C4-2B (cell line): ENCODE data around the gene IGLL5.

Source experiments
- H3K27ac ChIP-seq: fragments of 450-650 bp; 2 replicates; pipeline ENCODE4 v1.5.1; 2017
- ZFX ChIP-seq: fragments of 450-650 bp; IDR thresholded peaks from 2 replicates; pipeline ENCODE4 v1.6.1; 2017
- TF ChIP-seq, protein P1 (sequence below): fragments of 450-650 bp; conservative IDR thresholded peaks from 2 replicates; pipeline ENCODE4 v1.5.1; 2017; ENCODE audit warnings: mild to moderate bottlenecking

The IGLL5 gene

DNA sequence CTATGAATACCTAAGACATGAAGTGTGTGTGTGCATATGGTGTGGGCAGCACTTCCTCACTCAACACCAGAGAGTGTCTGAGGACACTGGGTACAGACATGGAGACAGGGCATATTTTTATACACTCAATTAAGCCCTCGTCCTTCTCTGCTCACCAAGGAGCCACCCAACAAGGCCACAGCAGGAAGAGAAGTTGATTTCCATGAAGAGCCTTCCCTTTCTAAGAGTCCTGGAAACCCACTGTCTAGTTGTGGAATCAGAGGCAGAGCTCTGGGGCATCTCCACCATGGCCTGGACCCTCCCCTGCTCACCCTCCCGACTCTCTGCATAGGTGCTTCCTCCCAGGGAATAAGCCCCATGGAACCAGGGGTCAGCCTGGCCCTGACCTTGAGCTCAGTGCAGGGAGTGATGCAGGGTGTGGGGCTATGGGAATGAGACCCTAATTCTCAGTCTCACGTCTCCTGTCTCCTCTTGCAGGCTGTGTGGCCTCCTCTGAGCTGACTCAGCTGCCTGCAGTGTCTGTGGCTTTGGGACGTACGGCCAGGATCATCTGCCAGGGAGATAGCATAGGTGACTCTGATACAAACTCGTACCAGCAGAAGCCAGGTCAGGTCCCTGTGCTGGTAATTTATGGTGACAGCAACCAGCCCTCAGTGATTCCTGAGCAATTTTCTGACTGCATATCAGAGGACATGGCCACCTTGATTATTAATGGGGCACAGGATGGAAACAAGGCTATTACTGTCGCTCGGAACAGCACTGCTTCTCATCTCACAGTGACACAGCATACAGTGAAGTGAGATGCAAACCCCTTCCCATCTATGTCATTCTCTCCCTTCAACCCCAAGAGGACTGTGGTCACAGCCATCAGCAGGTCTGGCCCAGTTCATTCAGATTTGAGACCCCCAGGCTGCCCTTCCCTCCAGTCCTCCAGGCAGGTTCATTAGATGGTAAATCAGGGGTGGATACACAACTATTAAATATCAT lies 14.6 kb upstream of the IGLL5 start:
- no peak for TF ChIP-seq ZFX
- TF ChIP-seq, protein P1, sequence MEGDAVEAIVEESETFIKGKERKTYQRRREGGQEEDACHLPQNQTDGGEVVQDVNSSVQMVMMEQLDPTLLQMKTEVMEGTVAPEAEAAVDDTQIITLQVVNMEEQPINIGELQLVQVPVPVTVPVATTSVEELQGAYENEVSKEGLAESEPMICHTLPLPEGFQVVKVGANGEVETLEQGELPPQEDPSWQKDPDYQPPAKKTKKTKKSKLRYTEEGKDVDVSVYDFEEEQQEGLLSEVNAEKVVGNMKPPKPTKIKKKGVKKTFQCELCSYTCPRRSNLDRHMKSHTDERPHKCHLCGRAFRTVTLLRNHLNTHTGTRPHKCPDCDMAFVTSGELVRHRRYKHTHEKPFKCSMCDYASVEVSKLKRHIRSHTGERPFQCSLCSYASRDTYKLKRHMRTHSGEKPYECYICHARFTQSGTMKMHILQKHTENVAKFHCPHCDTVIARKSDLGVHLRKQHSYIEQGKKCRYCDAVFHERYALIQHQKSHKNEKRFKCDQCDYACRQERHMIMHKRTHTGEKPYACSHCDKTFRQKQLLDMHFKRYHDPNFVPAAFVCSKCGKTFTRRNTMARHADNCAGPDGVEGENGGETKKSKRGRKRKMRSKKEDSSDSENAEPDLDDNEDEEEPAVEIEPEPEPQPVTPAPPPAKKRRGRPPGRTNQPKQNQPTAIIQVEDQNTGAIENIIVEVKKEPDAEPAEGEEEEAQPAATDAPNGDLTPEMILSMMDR, result no peak
- H3K27ac ChIP-seq, result no peak overlapping the region

DNA sequence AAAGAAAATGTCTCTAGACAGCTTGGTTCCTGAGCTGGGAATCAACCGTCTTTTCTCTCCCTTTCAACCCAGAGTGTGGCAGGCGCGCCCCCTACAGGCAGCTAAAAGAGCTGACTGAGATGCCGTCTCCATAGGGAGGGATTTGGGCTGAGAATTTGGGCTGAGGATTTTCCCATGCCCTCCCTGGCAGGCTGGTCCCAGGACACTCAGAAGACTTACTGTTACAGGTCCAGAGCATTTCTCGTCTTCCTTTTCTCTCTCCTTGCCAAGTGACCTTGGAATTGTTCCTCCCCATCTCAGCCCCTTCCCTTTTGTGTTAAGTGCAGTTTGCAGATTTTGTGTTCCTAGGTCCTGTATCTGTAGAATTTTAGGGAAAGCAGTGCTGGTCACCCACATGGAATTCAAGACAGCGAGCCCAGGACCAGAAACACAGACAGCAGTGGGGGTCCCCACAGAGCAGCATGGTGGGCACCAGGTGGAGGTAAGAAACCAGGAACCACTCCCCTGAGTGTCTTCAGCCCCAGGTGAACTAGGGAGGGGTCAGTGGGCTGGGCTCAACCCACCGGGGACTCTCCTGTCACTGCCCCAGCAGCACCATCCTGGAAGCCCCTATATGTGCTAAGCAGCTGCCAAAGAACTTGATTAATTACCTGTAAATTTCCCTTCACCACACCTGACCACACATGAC lies 9.9 kb upstream of the IGLL5 start:
- no peak overlapping the region for H3K27ac ChIP-seq
- TF ChIP-seq ZFX, result no peak
- TF ChIP-seq, protein P1, result peak; percentile 96

DNA sequence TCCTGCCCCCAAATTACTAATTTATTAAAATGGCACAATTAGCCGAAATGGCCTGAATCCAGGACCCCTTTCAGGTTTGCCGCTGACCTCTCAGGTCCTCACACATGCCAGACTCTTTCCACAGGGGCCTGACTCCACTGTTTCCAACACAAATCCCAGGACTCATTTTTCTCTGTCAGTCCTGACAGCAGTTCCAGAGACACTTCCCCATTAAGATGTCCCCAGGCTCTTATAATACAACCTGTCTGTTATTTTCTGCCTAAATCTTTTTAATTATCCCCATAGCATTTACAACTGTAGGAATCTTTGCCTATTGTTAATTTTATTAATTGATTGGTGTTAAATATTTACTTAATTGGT lies 9.4 kb upstream of the IGLL5 start:
- no peak for TF ChIP-seq ZFX
- TF ChIP-seq, protein P1, result no peak
- H3K27ac ChIP-seq, result no peak overlapping the region

DNA sequence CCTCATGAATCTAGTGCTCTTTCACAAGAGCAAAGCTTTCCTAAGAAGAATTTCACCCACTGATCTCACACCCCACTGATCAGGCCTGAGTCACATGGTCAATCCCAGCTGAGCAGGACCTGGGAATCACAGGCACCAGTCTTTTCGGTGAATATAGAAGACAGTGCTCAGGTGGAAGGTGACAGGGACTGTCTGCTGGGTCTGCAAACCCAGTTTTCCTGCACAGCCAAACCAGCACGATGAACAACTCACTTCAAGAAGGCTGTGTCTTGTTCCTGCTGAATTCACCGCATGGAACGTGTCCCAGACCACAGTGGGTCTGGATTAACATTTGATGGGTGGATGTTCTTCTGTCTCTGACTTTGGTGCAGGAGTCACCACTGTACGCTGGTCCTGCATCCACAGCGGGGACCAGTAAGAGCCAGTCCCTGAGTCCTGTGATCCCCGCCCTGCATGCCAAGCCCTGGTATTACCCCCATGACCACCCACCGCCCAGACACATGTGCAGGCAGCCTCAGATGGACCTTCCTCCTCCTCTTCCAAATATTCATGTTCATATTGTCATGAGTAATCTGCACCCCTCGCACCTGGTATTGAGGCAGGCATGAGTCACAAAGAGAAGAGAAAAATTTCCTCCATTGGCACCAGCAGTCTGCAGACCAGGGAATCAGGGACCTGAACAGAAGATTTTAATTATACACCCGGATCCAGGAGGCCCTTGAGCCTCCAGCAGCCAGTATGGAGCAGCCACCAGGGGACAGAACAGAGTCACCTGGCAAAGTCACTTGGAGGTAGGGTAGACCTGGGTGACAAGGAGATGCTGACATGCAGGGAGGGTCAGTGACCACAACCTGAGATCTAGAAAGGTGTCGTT lies 8.6 kb upstream of the IGLL5 start:
- no peak overlapping the region for H3K27ac ChIP-seq
- TF ChIP-seq, protein P1, result peak; percentile 54
- TF ChIP-seq ZFX, result no peak

DNA sequence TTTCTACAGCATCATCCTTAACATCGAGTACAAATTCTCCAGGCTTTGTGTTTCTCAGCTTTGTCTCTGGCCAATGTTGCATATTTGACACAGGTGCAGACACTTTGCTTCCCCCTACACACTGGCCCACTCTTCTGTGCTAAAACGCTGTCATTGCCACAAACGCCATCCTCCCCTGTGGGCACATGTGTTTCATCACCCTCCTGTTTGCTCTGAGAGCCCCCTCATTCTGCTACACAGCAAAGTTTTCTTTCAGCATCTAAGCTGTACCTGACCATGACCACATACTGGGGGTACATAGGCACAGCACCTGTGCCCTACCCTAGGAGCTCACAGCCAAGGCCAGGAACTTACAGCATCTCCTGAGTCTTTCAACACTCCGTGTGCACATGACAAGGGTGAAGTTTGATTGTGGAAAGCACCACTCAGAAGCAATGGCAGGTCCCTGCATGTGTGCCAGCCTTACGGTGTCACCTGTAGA lies 7.9 kb upstream of the IGLL5 start:
- TF ChIP-seq, protein P1, result peak; percentile 29; the same call in 1 of the 2 replicates
- TF ChIP-seq ZFX, result no peak
- no peak overlapping the region for H3K27ac ChIP-seq

DNA sequence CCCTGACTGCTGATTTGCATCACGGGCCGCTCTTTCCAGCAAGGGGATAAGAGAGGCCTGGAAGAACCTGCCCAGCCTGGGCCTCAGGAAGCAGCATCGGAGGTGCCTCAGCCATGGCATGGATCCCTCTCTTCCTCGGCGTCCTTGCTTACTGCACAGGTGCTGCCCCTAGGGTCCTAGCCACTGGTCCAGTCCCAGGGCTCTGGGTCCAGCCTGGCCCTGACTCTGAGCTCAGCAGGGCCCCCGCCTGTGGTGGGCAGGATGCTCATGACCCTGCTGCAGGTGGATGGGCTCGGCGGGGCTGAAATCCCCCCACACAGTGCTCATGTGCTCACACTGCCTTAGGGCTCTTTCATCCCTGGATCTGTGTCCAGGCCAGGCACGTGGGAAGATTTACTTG lies 7.0 kb upstream of the IGLL5 start:
- TF ChIP-seq, protein P1, result no peak
- TF ChIP-seq ZFX, result no peak
- H3K27ac ChIP-seq, result no peak overlapping the region
